Measurements from ENCODE around the gene GNAL. TPM values are rescaled to one million over a fixed set of nuclear protein-coding genes. Genes with fewer than 3 reads are reported as not detected.

GNAL gene
- total and polyA plus RNA-seq, 10 donors = 0.74 to 5.7 (median 3.0) TPM

- Histone ChIP-seq H3K9me3 (no peaks in the 10 kb centered on the region), H3K4me3 (no peak overlapping the region), H3K4me1 (no peaks in the 10 kb centered on the region), H3K27me3 (replicated peaks in 1 of 7) (no peaks in the 10 kb centered on the region), H3K36me3 (no peaks in the 10 kb centered on the region), H3K27ac (no peak overlapping the region)
- 70 to 81% (median 72%) methylated on average over 6 of the region's 6 CpGs for WGBS, 5 donors
- TF ChIP-seq POLR2AphosphoS5 (IDR thresholded peaks at IDR 0.05) = no peak
- no peak for TF ChIP-seq CTCF (IDR thresholded peaks at IDR 0.05 in 8 of 11, conservative IDR thresholded peaks at IDR 0.05 in 3 of 11)
- no peak for TF ChIP-seq POLR2A (IDR thresholded peaks at IDR 0.05)
- DNase-seq = no peak
- intact Hi-C loops (cut with DNase I; ENCODE audit: low total_unique reads) = no loop called here
Measured at GRCh38 chr18:11828786-11829432, 139.8 kb downstream of the GNAL start.

- 87 to 96% (median 95%) methylated on average over 4 of the region's 4 CpGs for WGBS, 5 donors
- DNase-seq = no peak
- TF ChIP-seq POLR2AphosphoS5 (IDR thresholded peaks at IDR 0.05) = no peak
- no peak for TF ChIP-seq CTCF (IDR thresholded peaks at IDR 0.05 in 8 of 11, conservative IDR thresholded peaks at IDR 0.05 in 3 of 11)
- TF ChIP-seq POLR2A (IDR thresholded peaks at IDR 0.05) = no peak
- Histone ChIP-seq H3K36me3 (no peaks in the 10 kb centered on the region), H3K27ac (no peak overlapping the region), H3K4me1 (no peaks in the 10 kb centered on the region), H3K4me3 (no peak overlapping the region), H3K27me3 (replicated peaks in 1 of 7) (no peaks in the 10 kb centered on the region), H3K9me3 (no peaks in the 10 kb centered on the region)
- intact Hi-C loops (cut with DNase I; ENCODE audit: low total_unique reads) = no loop called here
Measured at GRCh38 chr18:11830585-11830984, 141.5 kb downstream of the GNAL start.

GRCh38 chr18:11831921-11832320 is 142.9 kb downstream of the GNAL start:
- no peaks in the 10 kb centered on the region for H3K9me3 ChIP-seq
- H3K4me3 ChIP-seq = no peak overlapping the region
- no peak overlapping the region for H3K27ac ChIP-seq
- no peaks in the 10 kb centered on the region for H3K27me3 ChIP-seq (replicated peaks in 1 of 7)
- no peak for TF ChIP-seq POLR2A (IDR thresholded peaks at IDR 0.05)
- TF ChIP-seq CTCF (IDR thresholded peaks at IDR 0.05 in 8 of 11, conservative IDR thresholded peaks at IDR 0.05 in 3 of 11) = no peak
- TF ChIP-seq POLR2AphosphoS5 (IDR thresholded peaks at IDR 0.05) = no peak
- intact Hi-C loops (cut with DNase I; ENCODE audit: low total_unique reads) = no loop called here
- DNase-seq = no peak
- 77 to 86% (median 81%) methylated on average over 3 of the region's 3 CpGs for WGBS, 5 donors
- H3K4me1 ChIP-seq = no peaks in the 10 kb centered on the region
- H3K36me3 ChIP-seq = no peaks in the 10 kb centered on the region

GRCh38 chr18:11834772-11835171 is 145.7 kb downstream of the GNAL start:
- 78 to 87% (median 86%) methylated on average over 5 of the region's 5 CpGs for WGBS, 5 donors
- Histone ChIP-seq H3K36me3 (no peaks in the 10 kb centered on the region), H3K4me3 (no peak overlapping the region), H3K27me3 (replicated peaks in 1 of 7) (no peaks in the 10 kb centered on the region), H3K27ac (no peak overlapping the region), H3K4me1 (no peaks in the 10 kb centered on the region), H3K9me3 (no peaks in the 10 kb centered on the region)
- no peak for DNase-seq
- TF ChIP-seq POLR2A (IDR thresholded peaks at IDR 0.05) = no peak
- TF ChIP-seq CTCF (IDR thresholded peaks at IDR 0.05 in 8 of 11, conservative IDR thresholded peaks at IDR 0.05 in 3 of 11) = no peak
- no peak for TF ChIP-seq POLR2AphosphoS5 (IDR thresholded peaks at IDR 0.05)
- intact Hi-C loops (cut with DNase I; ENCODE audit: low total_unique reads) = no loop called here

Data from spleen (tissue), 11 donors.